Measurements from ENCODE around the gene RPP25L. TPM values are rescaled to one million over a fixed set of nuclear protein-coding genes. Genes with fewer than 3 reads are reported as not detected.
A peak's percentile ranks its signal among the peaks of the same experiment; 100 is the strongest.

RPP25L gene
- polyA plus RNA-seq, 1 donor from 2014 or later, result 31.4 TPM

DNA sequence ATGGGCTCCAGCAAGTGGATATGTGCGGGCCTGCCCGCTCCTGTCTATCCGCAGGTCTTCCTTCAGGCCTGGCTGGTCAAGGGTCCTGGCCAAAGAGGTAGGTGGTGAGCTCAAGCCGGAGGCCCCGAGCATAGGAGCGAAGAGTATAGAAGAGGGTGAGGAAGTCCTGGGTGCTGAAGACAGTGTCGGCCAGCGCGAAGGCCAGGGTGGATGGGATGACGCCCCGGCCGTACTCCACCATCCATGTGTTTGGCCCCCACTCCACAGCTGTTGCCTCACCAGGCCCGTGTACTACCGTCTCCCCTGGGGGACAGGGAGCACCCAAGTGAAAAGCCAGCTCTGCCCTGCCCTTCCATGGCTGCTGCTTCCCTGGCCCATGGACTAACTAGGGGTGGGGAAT, 23.7 kb upstream of the RPP25L start:
- no peak for TF ChIP-seq TAF1 (IDR thresholded peaks at IDR 0.05; ENCODE audit: low read depth)
- no peak for TF ChIP-seq EP300 (conservative IDR thresholded peaks at IDR 0.05; ENCODE audit: poor library complexity, severe bottlenecking)
- TF ChIP-seq EZH2 (IDR thresholded peaks at IDR 0.05; ENCODE audit: borderline replicate concordance, insufficient read depth, low read length, poor library complexity, severe bottlenecking), result no peak
- no peak for TF ChIP-seq MXI1 (conservative IDR thresholded peaks at IDR 0.05; ENCODE audit: poor library complexity, severe bottlenecking)
- TF ChIP-seq POLR2AphosphoS5 (IDR thresholded peaks at IDR 0.05), result no peak
- TF ChIP-seq, protein P1, sequence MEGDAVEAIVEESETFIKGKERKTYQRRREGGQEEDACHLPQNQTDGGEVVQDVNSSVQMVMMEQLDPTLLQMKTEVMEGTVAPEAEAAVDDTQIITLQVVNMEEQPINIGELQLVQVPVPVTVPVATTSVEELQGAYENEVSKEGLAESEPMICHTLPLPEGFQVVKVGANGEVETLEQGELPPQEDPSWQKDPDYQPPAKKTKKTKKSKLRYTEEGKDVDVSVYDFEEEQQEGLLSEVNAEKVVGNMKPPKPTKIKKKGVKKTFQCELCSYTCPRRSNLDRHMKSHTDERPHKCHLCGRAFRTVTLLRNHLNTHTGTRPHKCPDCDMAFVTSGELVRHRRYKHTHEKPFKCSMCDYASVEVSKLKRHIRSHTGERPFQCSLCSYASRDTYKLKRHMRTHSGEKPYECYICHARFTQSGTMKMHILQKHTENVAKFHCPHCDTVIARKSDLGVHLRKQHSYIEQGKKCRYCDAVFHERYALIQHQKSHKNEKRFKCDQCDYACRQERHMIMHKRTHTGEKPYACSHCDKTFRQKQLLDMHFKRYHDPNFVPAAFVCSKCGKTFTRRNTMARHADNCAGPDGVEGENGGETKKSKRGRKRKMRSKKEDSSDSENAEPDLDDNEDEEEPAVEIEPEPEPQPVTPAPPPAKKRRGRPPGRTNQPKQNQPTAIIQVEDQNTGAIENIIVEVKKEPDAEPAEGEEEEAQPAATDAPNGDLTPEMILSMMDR (IDR thresholded peaks at IDR 0.05; ENCODE audit: poor library complexity, severe bottlenecking), result no peak
- TF ChIP-seq SMC3 (conservative IDR thresholded peaks at IDR 0.05; ENCODE audit: poor library complexity), result no peak
- H3K4me3 ChIP-seq (ENCODE audit: low read length), result peak overlapping the region; percentile 23
- H3K4me2 ChIP-seq (ENCODE audit: low read length), result no peak overlapping the region

DNA sequence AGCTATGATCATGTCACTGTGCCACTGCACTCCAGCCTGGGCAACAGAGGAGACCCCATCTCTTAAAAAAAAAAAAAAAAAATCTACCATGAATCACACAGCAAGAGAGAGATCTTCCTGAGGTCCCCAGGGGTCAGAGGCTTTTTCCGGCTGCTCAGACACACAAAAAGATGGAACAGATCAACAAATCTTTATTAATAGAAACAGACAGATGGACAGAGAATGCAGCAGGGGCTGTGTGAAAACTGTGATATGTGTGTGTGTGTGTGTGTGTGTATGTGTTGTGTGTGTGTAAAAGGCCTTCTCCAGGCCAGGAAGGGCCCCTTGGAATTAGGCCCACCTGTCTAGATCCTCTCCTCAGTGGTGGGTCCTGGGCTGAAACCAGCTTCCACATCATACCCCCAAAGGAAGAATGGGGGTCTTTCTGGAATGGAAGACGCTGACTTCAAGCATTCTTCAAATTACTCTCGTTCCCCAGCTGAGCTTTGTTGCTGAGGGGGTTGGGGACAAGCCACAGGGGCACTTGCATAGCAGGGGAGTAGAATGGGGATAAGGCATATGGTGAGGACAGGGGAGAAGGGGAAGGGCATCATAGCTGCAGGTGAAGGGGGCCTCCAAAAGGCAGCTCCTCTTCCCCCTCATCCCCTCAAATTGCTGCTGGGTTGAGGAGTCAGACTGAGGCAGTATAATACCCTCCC, 22.8 kb upstream of the RPP25L start:
- no peak overlapping the region for H3K27ac ChIP-seq (ENCODE audit: low read length)
- H2AFZ ChIP-seq (ENCODE audit: low read depth, low read length), result no peak overlapping the region
- H3K9me3 ChIP-seq (ENCODE audit: low read length), result no peaks in the 10 kb centered on the region
- no peak overlapping the region for H3K4me2 ChIP-seq (ENCODE audit: low read length)
- peak overlapping the region; percentile 9 for H3K9ac ChIP-seq (ENCODE audit: low read length)
- no peaks in the 10 kb centered on the region for H4K20me1 ChIP-seq (ENCODE audit: insufficient read depth)
- H3K27me3 ChIP-seq (ENCODE audit: insufficient read depth, low read depth, low read length), result peaks cover 3% of the 10 kb centered on the region
- no peaks in the 10 kb centered on the region for H3K9me2 ChIP-seq (ENCODE audit: insufficient read depth, low read length)
- H3F3A ChIP-seq (ENCODE audit: insufficient read depth, low read length, poor library complexity, severe bottlenecking), result no peaks in the 10 kb centered on the region
- peaks cover 6% of the 10 kb centered on the region for H3K79me2 ChIP-seq (replicated peaks; ENCODE audit: insufficient read depth, low read length)
- no peak overlapping the region for H3K4me3 ChIP-seq (ENCODE audit: low read length)
- no peaks in the 10 kb centered on the region for H3K36me3 ChIP-seq (ENCODE audit: insufficient read depth, low read length)
- TF ChIP-seq RAD21 (conservative IDR thresholded peaks at IDR 0.05) (no peak), POLR2AphosphoS5 (IDR thresholded peaks at IDR 0.05) (no peak)
- TF ChIP-seq, protein P2, sequence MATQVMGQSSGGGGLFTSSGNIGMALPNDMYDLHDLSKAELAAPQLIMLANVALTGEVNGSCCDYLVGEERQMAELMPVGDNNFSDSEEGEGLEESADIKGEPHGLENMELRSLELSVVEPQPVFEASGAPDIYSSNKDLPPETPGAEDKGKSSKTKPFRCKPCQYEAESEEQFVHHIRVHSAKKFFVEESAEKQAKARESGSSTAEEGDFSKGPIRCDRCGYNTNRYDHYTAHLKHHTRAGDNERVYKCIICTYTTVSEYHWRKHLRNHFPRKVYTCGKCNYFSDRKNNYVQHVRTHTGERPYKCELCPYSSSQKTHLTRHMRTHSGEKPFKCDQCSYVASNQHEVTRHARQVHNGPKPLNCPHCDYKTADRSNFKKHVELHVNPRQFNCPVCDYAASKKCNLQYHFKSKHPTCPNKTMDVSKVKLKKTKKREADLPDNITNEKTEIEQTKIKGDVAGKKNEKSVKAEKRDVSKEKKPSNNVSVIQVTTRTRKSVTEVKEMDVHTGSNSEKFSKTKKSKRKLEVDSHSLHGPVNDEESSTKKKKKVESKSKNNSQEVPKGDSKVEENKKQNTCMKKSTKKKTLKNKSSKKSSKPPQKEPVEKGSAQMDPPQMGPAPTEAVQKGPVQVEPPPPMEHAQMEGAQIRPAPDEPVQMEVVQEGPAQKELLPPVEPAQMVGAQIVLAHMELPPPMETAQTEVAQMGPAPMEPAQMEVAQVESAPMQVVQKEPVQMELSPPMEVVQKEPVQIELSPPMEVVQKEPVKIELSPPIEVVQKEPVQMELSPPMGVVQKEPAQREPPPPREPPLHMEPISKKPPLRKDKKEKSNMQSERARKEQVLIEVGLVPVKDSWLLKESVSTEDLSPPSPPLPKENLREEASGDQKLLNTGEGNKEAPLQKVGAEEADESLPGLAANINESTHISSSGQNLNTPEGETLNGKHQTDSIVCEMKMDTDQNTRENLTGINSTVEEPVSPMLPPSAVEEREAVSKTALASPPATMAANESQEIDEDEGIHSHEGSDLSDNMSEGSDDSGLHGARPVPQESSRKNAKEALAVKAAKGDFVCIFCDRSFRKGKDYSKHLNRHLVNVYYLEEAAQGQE (IDR thresholded peaks at IDR 0.05; ENCODE audit: borderline replicate concordance), result no peak

More for the DNA sequence above, 23.7 kb upstream of the RPP25L start:
- peaks cover 6% of the 10 kb centered on the region for H3K79me2 ChIP-seq (replicated peaks; ENCODE audit: insufficient read depth, low read length)
- H2AFZ ChIP-seq (ENCODE audit: low read depth, low read length), result no peak overlapping the region
- no peaks in the 10 kb centered on the region for H3F3A ChIP-seq (ENCODE audit: insufficient read depth, low read length, poor library complexity, severe bottlenecking)
- no peaks in the 10 kb centered on the region for H3K27me3 ChIP-seq (ENCODE audit: insufficient read depth, low read depth, low read length)
- peak overlapping the region; percentile 9 for H3K9ac ChIP-seq (ENCODE audit: low read length)
- H4K20me1 ChIP-seq (ENCODE audit: insufficient read depth), result no peaks in the 10 kb centered on the region
- no peaks in the 10 kb centered on the region for H3K9me2 ChIP-seq (ENCODE audit: insufficient read depth, low read length)
- no peaks in the 10 kb centered on the region for H3K36me3 ChIP-seq (ENCODE audit: insufficient read depth, low read length)
- no peaks in the 10 kb centered on the region for H3K9me3 ChIP-seq (ENCODE audit: low read length)
- H3K27ac ChIP-seq (ENCODE audit: low read length), result no peak overlapping the region
